ENCODE measurements around the gene HMG20A.
"Not testable (repeated sequence)": the region's sequence is repeated elsewhere in the genome, so short reads cannot be mapped to it uniquely, and the experiment has no call there.

HMG20A gene

DNA sequence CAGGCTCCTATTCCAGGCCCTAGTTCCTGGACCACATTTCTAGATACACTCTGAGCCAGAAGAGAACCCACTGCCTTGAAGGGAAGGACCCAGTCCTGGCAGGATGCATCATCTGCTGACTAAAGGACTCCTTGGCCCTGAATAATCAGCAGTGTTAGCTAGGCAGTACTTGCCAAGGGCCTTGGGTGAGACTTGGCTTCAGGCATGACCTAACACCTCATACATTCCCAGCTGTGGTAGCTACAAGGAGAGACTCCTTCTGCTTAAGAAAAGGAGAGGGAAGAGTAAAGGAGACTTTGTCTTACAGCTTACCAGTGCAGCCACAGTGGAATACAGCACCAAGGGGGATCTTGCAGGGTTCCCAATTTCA is 27.2 kb upstream of the HMG20A start:
- DNase-seq (ENCODE audit: low read depth) = no peak
- TF ChIP-seq, protein P1, sequence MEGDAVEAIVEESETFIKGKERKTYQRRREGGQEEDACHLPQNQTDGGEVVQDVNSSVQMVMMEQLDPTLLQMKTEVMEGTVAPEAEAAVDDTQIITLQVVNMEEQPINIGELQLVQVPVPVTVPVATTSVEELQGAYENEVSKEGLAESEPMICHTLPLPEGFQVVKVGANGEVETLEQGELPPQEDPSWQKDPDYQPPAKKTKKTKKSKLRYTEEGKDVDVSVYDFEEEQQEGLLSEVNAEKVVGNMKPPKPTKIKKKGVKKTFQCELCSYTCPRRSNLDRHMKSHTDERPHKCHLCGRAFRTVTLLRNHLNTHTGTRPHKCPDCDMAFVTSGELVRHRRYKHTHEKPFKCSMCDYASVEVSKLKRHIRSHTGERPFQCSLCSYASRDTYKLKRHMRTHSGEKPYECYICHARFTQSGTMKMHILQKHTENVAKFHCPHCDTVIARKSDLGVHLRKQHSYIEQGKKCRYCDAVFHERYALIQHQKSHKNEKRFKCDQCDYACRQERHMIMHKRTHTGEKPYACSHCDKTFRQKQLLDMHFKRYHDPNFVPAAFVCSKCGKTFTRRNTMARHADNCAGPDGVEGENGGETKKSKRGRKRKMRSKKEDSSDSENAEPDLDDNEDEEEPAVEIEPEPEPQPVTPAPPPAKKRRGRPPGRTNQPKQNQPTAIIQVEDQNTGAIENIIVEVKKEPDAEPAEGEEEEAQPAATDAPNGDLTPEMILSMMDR (IDR thresholded peaks at IDR 0.05; ENCODE audit: insufficient read depth, low read depth, low read length, missing control alignments) = no peak
- H3K4me3 ChIP-seq (ENCODE audit: low read depth, low read length) = no peak overlapping the region

- TF ChIP-seq, protein P1 (IDR thresholded peaks at IDR 0.05; ENCODE audit: insufficient read depth, low read depth, low read length, missing control alignments) = no peak
Observed at GRCh38 chr15:77395013-77395774, 25.5 kb upstream of the HMG20A start.

GRCh38 chr15:77396692-77397091 is 24.0 kb upstream of the HMG20A start:
- TF ChIP-seq, protein P1 (IDR thresholded peaks at IDR 0.05; ENCODE audit: insufficient read depth, low read depth, low read length, missing control alignments) = no peak
- DNase-seq (ENCODE audit: low read depth) = no peak
- no peak overlapping the region for H3K4me3 ChIP-seq (ENCODE audit: low read depth, low read length)

More at GRCh38 chr15:77395013-77395774, 25.5 kb upstream of the HMG20A start:
- no peak overlapping the region for H3K4me3 ChIP-seq (ENCODE audit: low read depth, low read length)
- DNase-seq (ENCODE audit: low read depth) = no peak

GRCh38 chr15:77398927-77399326 is 21.8 kb upstream of the HMG20A start:
- TF ChIP-seq, protein P1 (IDR thresholded peaks at IDR 0.05; ENCODE audit: insufficient read depth, low read depth, low read length, missing control alignments) = no peak
- no peak overlapping the region for H3K4me3 ChIP-seq (ENCODE audit: low read depth, low read length)
- no peak for DNase-seq (ENCODE audit: low read depth)

DNA sequence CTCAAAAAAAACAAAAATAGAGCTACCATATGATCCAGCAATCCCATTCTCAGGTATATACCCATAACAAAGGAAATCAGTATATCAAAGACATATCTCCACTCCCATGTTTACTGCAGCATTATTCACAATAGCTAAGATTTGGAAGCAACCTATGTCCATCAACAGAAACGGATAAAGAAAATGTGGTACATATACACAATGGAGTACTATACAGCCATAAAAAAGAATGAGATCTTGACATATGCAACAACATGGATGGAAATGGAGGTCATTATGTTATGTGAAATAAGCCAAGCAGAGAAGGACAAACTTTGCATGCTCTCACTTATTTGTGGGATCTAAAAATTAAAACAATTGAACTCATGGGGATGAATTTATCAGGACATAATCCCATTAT is 20.4 kb upstream of the HMG20A start:
- DNase-seq (ENCODE audit: low read depth) = no peak
- no peak overlapping the region for H3K4me3 ChIP-seq (ENCODE audit: low read depth, low read length)
- TF ChIP-seq, protein P1 (IDR thresholded peaks at IDR 0.05; ENCODE audit: insufficient read depth, low read depth, low read length, missing control alignments) = no peak

DNA sequence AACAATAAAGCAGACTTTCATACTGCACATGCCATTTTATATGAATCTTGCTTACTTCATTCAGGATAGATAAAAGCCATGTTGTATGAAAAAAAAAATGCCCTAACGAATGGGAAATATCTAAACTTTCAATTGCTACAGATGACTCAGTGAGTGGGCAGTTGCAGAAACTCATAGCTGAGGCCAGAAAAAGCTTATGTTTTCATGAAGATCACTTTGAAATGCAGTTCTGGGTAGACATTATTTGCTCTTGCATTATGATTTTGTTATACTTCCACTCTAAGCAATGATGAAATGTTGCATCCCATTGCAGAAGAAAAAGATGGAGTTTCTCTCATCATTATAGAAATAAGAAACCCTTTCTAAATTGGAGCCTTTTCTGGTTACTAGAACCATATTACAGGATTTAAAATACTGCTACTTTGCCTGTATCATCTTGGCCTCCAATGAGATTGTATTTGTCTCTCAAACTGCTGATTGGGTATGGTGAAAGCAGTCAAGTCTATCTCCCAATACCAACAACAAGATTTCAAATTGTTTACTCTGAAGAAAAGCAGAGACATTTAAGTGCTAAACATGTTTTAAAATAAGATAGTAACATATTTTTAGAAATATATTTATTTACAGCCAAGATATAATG is 17.8 kb upstream of the HMG20A start:
- TF ChIP-seq, protein P1 (IDR thresholded peaks at IDR 0.05; ENCODE audit: insufficient read depth, low read depth, low read length, missing control alignments) = no peak
- no peak overlapping the region for H3K4me3 ChIP-seq (ENCODE audit: low read depth, low read length)
- DNase-seq (ENCODE audit: low read depth) = no peak

DNA sequence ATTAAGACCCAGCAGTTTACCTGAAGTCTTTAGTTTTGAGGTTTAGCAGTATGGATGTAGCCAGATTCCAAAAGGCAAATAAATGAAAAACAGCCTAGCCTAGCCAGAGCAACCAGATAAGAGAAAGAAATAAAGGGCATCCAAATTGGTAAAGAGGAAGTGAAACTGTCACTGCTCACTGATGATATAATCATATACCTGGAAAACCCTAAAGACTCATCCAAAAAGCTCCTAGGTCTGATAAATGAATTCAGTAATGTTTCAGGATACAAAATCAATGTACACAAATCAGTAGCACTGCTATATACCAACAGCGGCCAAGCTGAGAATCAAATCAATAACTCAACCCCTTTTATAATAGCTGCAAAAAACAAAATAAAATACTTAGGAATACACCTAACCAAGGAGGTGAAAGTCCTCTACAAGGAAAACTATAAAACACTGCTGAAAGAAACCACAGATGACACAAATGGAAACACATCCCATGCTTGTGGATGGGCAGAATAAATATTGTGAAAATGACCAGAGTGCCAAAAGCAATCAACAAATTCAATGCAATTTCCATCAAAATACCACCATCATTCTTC is 14.4 kb upstream of the HMG20A start:
- not testable (repeated sequence) for H3K4me3 ChIP-seq (ENCODE audit: low read depth, low read length); DNase-seq (ENCODE audit: low read depth)
